Stimulated activated CD4-positive, alpha-beta T cell treated with anti-CD3 and anti-CD28 coated beads, Interleukin-12 subunit alpha, Interleukin-12 subunit beta, amount 100 ng/mL, for 48 hours (primary cell): ENCODE measurements around the gene PTP4A2.

ENCODE experiments used
- DNase-seq, 3 donors: peaks; one replicate each; pipeline ENCODE4 v3.0.0-alpha.2; 2020; ENCODE audit warnings: low read depth in 2 of 3, low spot score in 1 of 3

Gene PTP4A2

DNA sequence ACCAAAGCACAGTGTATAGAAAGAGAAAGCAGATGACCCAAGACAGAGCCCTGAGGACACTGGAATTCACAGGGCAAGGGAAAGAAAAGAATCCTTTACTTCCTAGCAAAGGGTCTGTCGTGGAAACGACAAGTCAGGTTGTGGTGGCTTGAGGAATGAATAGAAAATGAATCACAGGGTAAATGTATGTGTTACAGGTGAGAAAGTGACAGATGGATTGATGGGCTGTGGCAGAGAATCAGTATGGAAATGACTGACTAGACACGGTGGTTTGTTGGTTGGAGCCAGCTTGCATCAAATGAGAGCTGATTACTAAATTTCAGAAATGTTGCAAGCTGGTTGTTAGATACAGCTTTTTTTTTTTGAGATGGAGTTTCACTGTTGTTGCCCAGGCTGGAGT is 46.9 kb downstream of the PTP4A2 start:
- peak; percentile 29 to 54 (median 54) for DNase-seq

DNA sequence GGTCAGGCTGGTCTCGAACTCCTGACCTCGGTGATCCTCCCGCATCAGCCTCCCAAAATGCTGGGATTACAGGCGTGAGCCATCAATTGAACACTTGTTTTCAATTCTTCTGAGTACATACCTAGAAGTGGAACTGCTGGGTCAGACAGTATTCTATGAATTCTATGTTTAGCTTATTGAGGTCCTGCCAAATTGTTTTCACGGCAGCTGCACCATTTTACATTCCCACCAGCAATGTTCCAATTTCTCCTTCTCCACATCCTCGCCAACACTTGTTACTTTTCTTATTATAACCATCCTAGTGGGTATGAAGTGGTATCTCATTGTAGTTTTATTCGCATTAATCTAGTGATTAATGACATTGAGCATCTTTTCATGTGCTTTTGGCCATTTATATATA is 49.9 kb downstream of the PTP4A2 start:
- DNase-seq: no peak

DNA sequence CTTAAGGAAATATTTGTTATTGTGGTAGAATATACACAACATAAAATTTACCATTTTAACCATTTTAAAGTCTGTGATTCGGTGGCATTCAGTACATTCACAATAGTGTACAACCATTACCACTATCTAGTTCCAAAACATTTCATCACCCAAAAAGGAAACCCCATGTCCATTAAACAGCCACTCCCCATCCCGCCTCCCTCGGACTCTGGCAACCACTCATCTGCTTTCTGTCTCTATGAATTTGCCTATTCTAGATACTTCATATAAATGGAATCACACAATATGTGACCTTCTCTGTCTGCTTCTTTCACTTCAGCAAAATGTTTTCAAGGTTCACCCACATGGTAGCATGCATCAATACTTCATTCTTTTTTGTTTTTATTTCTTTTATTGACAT is 51.3 kb downstream of the PTP4A2 start:
- DNase-seq: no peak

DNA sequence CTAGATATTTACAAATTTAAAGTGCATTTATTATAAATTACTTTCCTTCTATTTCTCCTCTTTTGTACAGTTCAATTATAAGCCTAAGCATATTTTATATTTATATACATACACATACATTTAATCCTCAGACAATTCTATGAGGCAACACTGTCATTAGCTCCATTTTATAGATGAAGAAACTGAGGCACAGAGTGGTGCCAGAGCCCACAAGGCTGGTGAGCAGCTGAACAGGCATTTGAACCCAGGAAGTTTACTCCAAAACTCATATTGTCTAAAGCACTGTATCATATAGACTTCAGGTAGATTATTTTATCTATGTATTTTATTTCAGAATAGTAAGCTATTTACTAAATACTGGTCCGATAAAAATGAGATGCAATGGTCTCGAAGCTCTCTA is 52.3 kb downstream of the PTP4A2 start:
- DNase-seq: no peak

DNA sequence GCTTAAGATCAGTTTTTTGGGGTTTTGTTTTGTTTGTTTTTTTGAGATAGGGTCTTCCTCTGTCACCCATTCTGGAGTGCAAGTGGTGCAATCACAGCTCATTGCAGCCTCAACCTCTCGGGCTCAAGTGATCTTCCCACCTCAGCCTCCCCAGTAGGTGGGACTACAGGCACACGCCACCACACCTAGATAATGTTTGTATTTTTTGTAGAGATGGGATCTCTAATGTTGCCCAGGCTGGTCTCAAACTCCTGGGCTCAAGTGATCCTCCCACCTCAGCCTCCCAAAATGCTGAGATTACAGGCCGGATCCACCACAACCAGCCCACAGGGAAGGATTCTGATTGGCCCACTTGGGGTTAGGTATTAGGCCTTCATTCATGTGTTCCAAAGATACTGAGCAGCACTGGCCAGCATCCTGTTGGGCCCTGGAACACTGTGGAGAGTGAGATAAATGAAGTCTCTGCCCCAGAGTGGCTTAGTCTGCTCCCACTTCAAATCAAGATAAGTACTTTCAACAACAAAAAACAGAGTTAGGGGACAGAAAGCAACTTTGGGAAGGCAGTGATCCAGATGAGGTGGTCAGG is 54.7 kb downstream of the PTP4A2 start:
- no peak for DNase-seq

DNA sequence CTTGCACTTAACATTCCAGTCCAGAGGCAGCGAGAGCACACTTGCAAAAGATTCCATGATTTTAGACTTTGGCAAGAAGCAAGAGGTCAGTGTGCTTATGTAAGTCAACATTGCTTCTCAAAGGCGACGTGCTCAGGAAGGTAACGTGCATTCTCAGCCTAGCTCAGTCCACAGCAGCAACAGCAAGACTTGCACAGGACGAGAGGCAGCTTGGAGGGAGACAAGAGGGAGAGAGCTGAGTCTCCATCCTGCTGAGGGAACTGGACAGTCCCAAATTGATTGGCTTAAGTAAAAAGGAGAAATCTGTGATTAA is 56.5 kb downstream of the PTP4A2 start:
- no peak for DNase-seq

DNA sequence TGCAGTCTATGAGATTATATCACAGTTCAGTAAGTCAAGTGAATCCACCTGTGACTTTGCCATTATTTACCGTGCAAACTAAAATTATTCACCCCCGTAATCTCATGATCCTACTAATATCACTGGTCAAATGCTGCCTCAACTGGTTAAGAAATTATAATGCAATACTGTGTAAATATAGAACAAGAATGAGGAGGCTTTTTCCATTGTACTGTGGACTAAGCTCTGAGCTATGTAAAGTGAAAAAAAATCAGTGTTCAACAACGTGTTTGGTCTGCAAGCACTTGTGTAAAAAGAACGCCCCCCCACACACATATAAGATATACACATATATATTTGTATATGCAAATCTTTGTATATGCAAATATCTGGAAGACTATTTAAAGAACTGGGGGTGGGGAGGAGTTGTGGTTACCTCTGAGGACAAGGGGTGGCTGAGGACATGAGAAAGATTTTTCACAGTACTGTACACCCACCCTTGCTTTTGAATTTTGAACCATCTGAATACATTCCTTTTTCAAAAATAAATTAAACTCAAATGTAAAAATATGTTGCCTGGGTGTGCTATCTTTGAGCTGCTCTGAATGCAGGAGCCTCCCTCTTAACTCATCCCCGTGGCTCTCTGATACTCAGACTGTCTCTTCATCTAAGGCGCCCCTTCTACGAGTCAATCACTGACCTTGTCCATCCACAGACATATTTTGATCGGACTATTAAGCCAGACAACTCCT is 57.0 kb downstream of the PTP4A2 start:
- no peak for DNase-seq

DNA sequence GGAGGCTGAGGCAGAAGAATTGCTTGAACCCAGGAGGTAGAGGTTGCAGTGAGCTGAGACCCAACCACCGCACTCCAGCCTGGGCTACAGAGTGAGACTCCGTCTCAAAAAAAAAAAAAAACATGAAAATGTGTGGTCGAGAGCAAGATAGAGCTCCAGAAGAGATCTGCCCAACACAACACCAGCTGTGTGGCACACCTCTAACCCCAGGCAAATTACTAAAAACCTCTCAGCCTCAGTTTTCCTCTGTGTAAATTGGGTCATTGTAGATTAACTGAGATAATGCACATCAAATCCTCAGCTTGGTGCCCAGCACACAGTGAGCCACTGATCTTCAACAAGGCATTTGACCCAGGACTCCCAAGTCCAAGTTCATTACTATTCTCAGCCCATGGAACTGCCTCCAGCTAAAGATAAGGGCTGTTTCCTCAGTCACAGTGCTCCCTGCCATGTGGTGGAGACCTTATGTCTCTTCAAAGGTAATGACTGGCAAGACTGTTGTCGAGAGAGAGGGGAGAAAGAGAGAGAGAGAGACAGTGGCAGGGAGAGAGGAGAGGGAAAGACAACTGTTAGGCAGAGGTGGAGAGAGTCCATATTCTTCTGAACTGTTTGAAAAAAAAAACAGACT is 58.1 kb downstream of the PTP4A2 start:
- no peak for DNase-seq

DNA sequence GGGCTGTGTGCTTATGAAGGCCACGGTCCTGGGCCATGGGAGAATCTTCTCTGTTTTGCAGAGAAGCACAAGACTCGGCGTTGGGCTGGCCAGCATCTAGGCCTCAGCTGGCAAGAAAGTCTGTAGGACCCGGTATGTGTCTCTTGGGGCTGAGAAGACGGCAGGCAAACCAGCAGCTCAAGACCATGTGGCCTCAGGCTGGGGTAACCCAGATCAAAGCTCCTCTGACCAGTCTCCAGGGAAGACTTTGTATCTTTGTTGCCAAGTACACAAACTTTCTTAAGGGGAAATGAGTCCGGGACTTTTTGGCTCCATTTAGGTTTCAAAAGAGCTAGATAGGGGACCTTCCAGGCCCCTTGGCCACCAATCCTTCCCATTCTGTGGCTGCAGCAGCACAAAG is 60.1 kb downstream of the PTP4A2 start:
- no peak for DNase-seq

DNA sequence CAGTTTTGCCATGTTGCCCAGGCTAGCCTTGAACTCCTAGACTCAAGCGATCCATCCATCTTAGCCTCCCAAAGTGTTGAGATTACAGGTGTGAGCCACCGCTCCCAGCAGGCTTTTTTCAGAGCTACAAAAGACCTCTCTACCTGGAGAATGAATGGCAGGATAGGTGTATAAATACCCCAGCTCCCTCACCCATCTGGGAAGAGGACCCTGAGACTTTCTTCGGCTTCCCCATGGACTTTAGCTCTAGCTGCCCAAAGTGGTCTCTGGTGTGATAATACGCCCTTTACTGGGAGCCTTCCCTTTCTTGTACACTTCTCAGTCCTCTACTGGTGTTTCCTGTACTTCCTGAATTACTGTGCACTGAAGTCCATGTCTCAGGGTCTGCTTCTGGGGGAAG is 60.6 kb downstream of the PTP4A2 start:
- no peak for DNase-seq

DNA sequence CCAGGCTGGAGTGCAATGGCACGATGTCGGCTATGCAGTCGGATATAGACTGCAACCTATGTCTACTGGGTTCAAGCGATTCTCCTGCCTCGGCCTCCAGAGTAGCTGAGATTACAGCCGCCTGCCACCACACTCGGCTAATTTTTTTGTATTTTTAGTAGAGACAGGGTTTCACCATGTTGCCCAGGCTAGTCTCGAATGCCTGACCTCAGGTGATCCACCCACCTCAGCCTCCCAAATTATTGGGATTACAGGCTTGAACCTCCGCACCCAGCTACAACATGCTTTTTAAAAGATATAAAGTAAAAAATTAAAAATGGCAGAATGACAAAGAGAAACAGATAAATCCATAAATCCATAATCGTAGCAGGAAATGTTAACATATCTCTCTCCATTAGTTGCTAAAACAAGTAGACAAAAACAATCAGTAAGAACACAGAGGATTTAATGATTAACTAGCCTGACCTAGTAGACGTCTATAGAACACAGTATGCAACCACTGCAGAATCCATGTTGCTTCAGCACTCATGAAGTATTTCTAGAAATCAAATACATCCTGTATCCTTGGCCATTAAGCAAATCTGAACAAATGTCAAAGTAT is 62.4 kb downstream of the PTP4A2 start:
- no peak for DNase-seq

DNA sequence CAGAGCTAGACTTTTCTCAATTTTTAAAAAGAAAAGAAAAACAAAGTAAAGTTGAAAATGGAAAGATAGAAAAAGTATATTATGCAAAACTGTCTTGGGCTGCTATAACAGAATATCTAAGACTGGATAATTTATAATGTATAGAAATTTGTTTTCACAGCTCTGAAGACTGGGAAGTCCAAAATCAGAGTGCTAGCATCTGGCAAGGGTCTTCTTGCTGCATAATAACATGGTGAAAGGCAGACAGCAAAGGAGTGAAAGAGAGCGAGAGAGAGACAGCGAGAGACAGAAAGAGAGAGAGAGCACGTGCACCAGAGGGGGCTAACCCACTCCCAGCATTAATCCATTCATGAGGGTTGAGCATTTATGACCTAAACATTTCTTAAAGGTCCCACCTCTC is 63.2 kb downstream of the PTP4A2 start:
- no peak for DNase-seq

DNA sequence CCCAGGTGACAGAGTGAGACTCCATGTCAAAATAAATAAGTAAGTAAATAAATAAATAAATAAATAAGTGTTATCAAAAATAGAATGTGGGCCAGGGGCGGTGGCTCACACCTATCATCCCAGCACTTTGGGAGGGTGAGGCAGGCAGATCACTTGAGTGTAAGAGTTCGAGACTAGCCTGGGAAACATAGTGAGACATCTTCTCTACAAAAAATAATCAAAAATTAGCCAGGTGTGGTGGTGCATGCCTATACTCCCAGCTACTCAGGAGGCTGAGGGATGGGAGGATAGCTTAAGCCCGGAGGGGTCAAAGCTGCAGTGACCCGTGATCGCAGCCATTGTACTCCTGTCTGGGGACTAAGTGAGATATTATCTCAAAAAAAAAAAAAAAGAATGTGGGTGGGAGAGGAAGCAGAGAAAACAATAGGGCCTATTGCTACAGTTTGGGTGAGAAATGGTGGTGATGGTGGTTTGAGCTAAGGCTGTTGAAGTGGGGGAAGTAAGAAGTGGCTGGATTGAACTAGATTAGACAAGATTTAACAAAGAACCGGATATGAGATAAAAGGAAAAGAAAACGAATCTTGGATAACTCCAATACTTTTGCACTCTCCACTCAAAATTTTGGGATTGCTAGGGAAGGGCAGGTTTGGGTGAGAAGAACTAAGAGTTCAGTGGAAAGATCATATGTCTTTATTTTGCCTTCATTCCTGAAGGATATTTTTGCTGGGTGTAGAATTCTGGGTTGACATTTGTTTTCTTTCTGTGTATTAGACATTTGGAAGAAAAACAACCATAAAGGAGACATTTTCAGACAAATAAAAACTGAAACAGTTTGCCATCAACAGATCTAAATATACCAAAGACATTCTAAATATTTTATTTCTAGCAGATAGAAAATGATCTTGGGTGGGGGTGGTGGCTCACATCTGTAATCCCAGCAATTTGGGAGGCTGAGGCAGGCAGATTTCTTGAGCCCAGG is 65.2 kb downstream of the PTP4A2 start:
- DNase-seq: no peak

DNA sequence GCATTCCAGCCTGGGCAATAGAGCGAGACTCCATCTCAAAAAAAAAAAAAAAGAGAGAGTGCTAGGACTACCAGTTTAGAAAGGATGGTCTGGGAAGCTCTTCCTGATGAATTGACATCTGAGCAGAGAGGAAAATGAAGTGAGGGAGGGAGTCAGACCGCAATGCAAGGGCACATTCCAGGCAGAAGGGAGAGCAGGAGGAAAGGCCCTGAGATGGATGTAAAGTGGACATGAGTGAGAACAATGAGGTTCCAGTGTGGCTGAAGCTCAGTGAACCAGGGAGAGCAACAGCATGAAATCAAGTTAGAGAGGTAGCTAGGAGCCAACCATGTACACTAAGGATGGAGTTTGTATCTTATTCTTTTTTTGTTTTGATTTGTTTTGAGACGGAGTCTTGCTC is 66.5 kb downstream of the PTP4A2 start:
- no peak for DNase-seq

DNA sequence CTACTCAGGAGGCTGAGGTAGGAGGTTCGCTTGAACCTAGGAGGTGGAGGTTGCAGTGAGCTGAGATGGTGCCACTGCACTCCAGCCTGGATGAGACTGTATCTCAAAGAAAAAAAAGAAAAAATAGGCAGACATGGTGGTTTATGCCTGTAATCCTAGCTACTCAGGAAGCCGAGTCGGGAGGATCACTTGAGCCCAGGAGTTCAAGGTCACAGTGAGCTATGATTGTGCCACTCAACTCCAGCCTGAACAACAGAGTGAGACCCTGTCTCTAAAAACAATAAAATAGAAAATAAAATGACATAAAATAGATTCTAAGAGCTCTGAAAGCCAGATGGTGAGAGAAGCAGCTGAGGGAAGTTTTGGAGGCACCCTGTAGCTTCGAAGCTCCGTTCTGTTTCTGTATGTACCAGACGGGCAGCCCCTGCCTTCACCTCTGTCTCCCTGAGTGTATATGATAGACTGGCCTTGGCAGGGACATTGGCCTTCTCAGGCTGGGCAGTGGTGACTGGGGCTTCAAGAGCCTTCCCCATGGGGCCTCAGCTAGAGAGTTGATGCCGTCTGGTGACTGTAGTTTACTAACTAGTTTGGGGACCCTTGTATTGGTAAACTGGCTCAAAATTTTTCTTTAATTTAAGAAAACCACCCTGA is 68.0 kb downstream of the PTP4A2 start:
- no peak for DNase-seq

DNA sequence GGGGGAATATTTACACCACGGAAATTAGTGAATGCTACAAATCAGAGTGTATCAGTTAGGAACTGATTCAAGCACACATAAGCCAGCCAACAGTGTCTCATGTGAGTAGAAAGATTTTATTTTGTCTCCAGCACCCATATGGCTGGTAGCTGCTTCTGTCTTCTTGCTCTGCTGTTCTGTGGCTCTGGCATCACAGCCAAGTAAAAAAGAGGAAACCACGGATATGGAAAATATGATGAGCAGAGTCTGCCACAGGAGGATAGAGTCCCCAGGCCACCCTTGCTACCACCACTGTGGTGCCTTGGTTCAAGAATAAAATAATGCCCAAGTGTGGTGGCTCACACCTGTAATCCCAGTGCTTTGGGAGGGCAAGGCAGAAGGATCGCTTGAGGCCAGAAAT is 68.7 kb downstream of the PTP4A2 start:
- no peak for DNase-seq

DNA sequence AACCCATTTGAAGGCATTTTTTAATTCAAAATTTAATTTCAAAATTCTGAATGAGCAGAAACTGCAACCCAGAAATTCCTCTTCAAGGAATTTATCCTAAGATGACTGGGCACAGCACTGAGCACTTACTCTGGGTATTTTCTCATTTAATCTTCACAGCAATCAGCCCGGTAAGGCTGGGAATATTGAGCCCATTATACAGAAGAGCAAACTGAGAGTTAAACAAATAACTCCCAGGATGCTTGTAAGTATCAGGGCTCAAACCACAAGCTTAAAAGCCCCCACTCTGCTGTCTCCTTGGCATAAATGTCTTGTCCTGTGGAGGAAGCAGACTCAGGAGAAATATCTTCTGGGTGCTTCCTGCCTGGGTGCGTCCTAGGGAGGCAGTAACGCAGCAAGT is 69.3 kb downstream of the PTP4A2 start:
- DNase-seq: no peak

DNA sequence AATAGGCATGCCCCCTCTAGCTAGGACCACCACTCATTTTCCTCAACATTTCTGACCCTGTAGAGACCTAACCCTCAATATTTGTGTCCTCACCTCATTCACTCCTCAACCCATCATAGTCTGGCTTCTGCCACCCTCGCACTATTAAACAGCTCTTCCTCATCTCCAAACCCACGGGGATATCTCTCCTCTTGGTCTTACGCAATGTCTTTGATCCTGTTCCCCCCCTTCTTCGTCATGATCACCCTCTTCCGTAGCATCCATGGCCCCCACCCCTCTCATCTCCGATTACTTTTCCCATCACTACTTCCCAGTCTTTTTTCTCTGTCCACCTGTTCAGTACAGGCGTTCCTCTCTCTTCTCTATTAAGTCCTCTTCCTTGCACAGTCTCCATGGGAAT is 70.6 kb downstream of the PTP4A2 start:
- no peak for DNase-seq

DNA sequence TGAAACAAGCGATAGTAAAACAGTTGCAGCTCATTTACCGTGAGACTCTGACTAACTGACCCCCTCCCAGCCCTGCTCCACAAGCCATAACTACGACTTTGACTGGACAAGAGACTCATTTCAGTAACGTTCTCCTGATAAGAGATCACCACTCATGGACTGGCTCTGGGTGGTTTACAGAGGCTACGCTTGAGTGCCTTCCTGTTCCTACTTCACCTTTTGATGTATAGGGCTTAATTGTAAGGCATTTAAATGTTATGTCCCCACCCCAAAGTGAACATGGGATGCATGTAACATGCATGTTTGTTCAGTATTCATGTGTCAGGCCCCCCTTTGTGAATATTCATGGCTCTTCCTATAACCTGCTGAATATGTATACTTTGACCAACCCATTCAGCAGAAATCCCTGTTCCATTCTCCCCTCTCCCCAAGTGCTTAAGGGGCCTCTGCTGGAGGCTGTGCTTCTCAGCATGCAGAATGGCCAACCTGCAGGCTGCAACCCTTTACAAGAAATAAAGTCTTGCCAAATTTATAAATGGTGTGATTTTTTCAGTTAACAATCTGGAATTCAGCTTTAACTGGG is 71.6 kb downstream of the PTP4A2 start:
- DNase-seq: no peak

DNA sequence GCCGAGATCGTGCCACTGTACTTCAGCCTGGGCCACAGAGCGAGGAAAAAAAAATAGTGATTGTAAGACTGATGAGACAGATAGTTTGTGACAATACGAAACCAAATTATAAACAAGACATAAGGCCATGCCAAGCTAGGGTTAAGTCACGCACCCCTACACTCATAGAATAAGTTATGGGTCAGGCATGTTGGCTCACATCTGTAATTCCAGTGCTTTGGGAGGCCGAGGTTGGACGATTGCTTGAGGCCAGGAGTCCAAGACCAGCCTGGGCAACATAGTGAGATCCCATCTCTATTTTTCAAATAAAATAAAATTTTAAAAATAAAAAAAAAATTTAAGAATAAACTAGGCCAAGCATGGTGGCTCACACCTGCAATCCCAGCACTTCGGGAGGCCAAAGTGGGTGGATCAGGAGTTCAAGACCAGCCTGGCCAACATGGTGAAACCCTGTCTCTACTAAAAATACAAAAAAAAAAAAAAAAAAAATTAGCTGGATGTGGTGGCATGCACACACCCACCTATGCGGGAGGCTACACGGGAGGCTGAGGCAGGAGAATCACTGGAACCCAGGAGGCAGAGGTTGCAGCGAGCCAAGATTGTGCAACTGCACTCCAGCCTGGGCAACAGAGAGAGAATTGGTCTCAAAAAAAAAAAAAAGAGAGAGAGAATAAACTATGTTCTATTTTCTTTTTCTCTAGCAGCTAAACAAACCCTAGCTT is 72.3 kb downstream of the PTP4A2 start:
- no peak for DNase-seq
